SK-N-SH (cell line): Measurements from ENCODE around the gene TSHZ2.

Experiments
- EZH2phosphoT487 ChIP-seq: fragments of 200-600 bp; sonication (generic); IDR thresholded peaks from 2 replicates; pipeline ENCODE4 v1.6.1; 2017; ENCODE audit warnings: low read depth, mixed run types, mild to moderate bottlenecking, antibody characterized with exemption, moderate library complexity, borderline replicate concordance
- FOXM1 ChIP-seq: IDR thresholded peaks from 2 replicates; pipeline ENCODE4 v1.4.0; 2012; ENCODE audit warnings: low read depth, mild to moderate bottlenecking
- NFIC ChIP-seq: IDR thresholded peaks from 2 replicates; pipeline ENCODE4 v1.4.0; 2012; ENCODE audit warnings: borderline replicate concordance
- POLR2AphosphoS5 ChIP-seq: IDR thresholded peaks from 2 replicates; pipeline ENCODE4 v1.6.1; 2012; ENCODE audit warnings: low read depth, low read length
- RAD21 ChIP-seq: IDR thresholded peaks from 2 replicates; pipeline ENCODE4 v1.6.1; 2012; ENCODE audit warnings: mild to moderate bottlenecking, low read length
- RCOR1 ChIP-seq: fragments of 150-350 bp; IDR thresholded peaks from 2 replicates; pipeline ENCODE4 v1.6.1; 2017; ENCODE audit warnings: antibody characterized with exemption, low read length
- TAF1 ChIP-seq: IDR thresholded peaks from 2 replicates; pipeline ENCODE4 v1.6.1; 2012; ENCODE audit warnings: low read depth, mild to moderate bottlenecking, low read length, moderate library complexity, borderline replicate concordance
- YY1 ChIP-seq: IDR thresholded peaks from 2 replicates; pipeline ENCODE4 v1.4.0; 2012; ENCODE audit warnings: low read depth, mild to moderate bottlenecking
- TF ChIP-seq, protein P1 (sequence below): fragments of 200-600 bp; sonication (generic); IDR thresholded peaks from 2 replicates; pipeline ENCODE4 v1.6.1; 2017; ENCODE audit warnings: antibody characterized with exemption, mild to moderate bottlenecking, moderate library complexity
- TF ChIP-seq, protein P2 (sequence below): IDR thresholded peaks from 2 replicates; pipeline ENCODE4 v1.6.1; 2012; ENCODE audit warnings: mild to moderate bottlenecking, low read depth, low read length, moderate library complexity
- TF ChIP-seq, protein P3 (sequence below): fragments of 150-350 bp; IDR thresholded peaks from 2 replicates; pipeline ENCODE4 v1.6.1; 2016; ENCODE audit warnings: mild to moderate bottlenecking, low read depth, low read length
- TF ChIP-seq, protein P4 (sequence below): IDR thresholded peaks from 2 replicates; pipeline ENCODE4; 2012

DNA sequence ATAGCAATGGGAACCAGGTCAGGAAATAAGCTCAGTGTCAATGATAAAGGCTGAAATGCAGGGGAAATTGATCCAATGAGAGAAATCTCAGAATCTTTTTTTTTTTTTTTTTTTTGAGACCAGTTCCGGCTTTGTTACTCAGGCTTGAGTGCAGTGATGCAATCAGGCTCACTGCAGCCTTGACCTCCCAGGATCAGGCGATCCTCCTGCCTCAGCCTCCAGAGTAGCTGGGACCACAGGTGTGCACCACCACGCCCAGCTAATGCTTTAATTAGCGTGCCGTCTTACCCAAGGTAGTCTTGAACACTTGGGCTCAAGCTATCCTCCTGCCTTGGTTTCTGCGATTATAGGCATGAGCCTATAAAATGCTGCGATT lies 325.0 kb downstream of the TSHZ2 start:
- no peak for TF ChIP-seq TAF1
- TF ChIP-seq, protein P1, sequence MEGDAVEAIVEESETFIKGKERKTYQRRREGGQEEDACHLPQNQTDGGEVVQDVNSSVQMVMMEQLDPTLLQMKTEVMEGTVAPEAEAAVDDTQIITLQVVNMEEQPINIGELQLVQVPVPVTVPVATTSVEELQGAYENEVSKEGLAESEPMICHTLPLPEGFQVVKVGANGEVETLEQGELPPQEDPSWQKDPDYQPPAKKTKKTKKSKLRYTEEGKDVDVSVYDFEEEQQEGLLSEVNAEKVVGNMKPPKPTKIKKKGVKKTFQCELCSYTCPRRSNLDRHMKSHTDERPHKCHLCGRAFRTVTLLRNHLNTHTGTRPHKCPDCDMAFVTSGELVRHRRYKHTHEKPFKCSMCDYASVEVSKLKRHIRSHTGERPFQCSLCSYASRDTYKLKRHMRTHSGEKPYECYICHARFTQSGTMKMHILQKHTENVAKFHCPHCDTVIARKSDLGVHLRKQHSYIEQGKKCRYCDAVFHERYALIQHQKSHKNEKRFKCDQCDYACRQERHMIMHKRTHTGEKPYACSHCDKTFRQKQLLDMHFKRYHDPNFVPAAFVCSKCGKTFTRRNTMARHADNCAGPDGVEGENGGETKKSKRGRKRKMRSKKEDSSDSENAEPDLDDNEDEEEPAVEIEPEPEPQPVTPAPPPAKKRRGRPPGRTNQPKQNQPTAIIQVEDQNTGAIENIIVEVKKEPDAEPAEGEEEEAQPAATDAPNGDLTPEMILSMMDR = no peak
- TF ChIP-seq, protein P2, sequence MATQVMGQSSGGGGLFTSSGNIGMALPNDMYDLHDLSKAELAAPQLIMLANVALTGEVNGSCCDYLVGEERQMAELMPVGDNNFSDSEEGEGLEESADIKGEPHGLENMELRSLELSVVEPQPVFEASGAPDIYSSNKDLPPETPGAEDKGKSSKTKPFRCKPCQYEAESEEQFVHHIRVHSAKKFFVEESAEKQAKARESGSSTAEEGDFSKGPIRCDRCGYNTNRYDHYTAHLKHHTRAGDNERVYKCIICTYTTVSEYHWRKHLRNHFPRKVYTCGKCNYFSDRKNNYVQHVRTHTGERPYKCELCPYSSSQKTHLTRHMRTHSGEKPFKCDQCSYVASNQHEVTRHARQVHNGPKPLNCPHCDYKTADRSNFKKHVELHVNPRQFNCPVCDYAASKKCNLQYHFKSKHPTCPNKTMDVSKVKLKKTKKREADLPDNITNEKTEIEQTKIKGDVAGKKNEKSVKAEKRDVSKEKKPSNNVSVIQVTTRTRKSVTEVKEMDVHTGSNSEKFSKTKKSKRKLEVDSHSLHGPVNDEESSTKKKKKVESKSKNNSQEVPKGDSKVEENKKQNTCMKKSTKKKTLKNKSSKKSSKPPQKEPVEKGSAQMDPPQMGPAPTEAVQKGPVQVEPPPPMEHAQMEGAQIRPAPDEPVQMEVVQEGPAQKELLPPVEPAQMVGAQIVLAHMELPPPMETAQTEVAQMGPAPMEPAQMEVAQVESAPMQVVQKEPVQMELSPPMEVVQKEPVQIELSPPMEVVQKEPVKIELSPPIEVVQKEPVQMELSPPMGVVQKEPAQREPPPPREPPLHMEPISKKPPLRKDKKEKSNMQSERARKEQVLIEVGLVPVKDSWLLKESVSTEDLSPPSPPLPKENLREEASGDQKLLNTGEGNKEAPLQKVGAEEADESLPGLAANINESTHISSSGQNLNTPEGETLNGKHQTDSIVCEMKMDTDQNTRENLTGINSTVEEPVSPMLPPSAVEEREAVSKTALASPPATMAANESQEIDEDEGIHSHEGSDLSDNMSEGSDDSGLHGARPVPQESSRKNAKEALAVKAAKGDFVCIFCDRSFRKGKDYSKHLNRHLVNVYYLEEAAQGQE = no peak
- no peak for TF ChIP-seq RAD21
- TF ChIP-seq FOXM1 = no peak
- TF ChIP-seq POLR2AphosphoS5 = no peak
- TF ChIP-seq, protein P3, sequence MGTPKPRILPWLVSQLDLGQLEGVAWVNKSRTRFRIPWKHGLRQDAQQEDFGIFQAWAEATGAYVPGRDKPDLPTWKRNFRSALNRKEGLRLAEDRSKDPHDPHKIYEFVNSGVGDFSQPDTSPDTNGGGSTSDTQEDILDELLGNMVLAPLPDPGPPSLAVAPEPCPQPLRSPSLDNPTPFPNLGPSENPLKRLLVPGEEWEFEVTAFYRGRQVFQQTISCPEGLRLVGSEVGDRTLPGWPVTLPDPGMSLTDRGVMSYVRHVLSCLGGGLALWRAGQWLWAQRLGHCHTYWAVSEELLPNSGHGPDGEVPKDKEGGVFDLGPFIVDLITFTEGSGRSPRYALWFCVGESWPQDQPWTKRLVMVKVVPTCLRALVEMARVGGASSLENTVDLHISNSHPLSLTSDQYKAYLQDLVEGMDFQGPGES = no peak
- TF ChIP-seq YY1 = no peak
- TF ChIP-seq NFIC = no peak
- no peak for TF ChIP-seq RCOR1
- no peak for TF ChIP-seq EZH2phosphoT487
- TF ChIP-seq, protein P4, sequence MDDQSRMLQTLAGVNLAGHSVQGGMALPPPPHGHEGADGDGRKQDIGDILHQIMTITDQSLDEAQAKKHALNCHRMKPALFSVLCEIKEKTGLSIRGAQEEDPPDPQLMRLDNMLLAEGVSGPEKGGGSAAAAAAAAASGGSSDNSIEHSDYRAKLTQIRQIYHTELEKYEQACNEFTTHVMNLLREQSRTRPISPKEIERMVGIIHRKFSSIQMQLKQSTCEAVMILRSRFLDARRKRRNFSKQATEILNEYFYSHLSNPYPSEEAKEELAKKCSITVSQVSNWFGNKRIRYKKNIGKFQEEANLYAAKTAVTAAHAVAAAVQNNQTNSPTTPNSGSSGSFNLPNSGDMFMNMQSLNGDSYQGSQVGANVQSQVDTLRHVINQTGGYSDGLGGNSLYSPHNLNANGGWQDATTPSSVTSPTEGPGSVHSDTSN = no peak
